Adrenal gland (tissue), 12 donors: ENCODE data around the gene RAPGEF2. TPM values are rescaled to one million over a fixed set of nuclear protein-coding genes. Genes with fewer than 3 reads are reported as not detected.

Experiments used
- DNase-seq, 7 donors: peaks; one replicate each; pipeline ENCODE4 v3.0.0-alpha.2; 2019 to 2020
- H3K27ac ChIP-seq, 5 donors: fragments of 200-600 bp; sonication (generic) in 4 of 5; 1 replicate in 3 of 5; 2 replicates in 2 of 5; pipeline versions ENCODE4 v1.5.1 to v1.8.0; 2016 to 2020; ENCODE audit warnings: mild to moderate bottlenecking in 1 of 5
- H3K27me3 ChIP-seq: fragments of 200-600 bp; 2 replicates; pipeline ENCODE4 v1.8.0; 2021
- H3K36me3 ChIP-seq, 2 donors: fragments of 200-600 bp; replicated peaks in 1 of 2; 1 replicate in 1 of 2; 2 replicates in 1 of 2; pipeline versions ENCODE4 v1.5.1 to v1.8.0; 2018 to 2022
- H3K4me1 ChIP-seq, 2 donors: fragments of 200-600 bp; replicated peaks in 1 of 2; 1 replicate in 1 of 2; 2 replicates in 1 of 2; pipeline versions ENCODE4 v1.5.1 to v1.8.0; 2018 to 2021
- H3K4me3 ChIP-seq, 4 donors: fragments of 200-600 bp; sonication (generic) in 3 of 4; one replicate each; pipeline ENCODE4 v1.5.1; 2016 to 2018
- H3K9me3 ChIP-seq, 3 donors: fragments of 200-600 bp; sonication (generic) in 1 of 3; replicated peaks in 1 of 3; 1 replicate in 2 of 3; 2 replicates in 1 of 3; pipeline versions ENCODE4 v1.5.1 to v1.8.0; 2016 to 2021
- POLR2A ChIP-seq, 2 donors: fragments of 450-650 bp; IDR thresholded peaks; one replicate each; pipeline ENCODE4 v1.6.1; 2017; ENCODE audit warnings: antibody characterized with exemption in 2 of 2, mild to moderate bottlenecking in 2 of 2, moderate library complexity in 1 of 2
- WGBS, 4 donors: extraction: QIAGEN DNeasy Blood & Tissue Kit in 2 of 4; methylation state at CpG; one replicate each; pipeline versions ENCODE4 v1.1.5 to v1.1.7; 2013 to 2017; 5-methylcytosine and 5-hydroxymethylcytosine counted together
- intact Hi-C, 2 donors: fragments of 100-400 bp; cut with DNase I; formaldehyde crosslinking; loops; one replicate each; pipeline versions ENCODE4 v1.14.1 to v1.15.0; 2022 to 2023
- polyA plus RNA-seq, 3 donors: library from polyadenylated mRNA; stranded (reverse); fragments of 200-250 nt in 2 of 3; fragments of 350-450 nt in 1 of 3; fragmentation: Illumina TruSeq in 1 of 3; extraction: RNeasy Lipid Tissue Mini Kit (QIAGEN cat#74804) in 1 of 3; gene quantifications; one replicate each; pipeline ENCODE4 v1.2.3, GENCODE V29; 2013 to 2014
- total RNA-seq, 9 donors: library from RNA; depleted of rRNA in 4 of 9; stranded (reverse); fragments of >200 nt in 4 of 9; fragments of 120-200 nt in 1 of 9; fragmentation: NEBNext Ultra II Directional in 1 of 9; extraction: Animal tissue kit (Norgen Biotek cat#: 25700) in 1 of 9; gene quantifications; one replicate each; pipeline versions ENCODE4 v1.1.0 to v1.2.4, GENCODE V29; 2013 to 2023
- TF ChIP-seq, protein P1 (sequence below), 6 experiments: fragments of 450-650 bp in 4 of 6; fragments of 200-600 bp in 2 of 6; sonication (generic) in 1 of 6; IDR thresholded peaks; 1 replicate in 5 of 6; 2 replicates in 1 of 6; pipeline versions ENCODE4 v1.5.1 to v1.8.0; 2016 to 2021; ENCODE audit warnings: antibody characterized with exemption in 6 of 6, mild to moderate bottlenecking in 2 of 6, moderate library complexity in 1 of 6
- donor health status: healthy with polysubstance abuse.
- donor health status: Bipolar disorder and iron deficiency.
- donor health status: DM: yes; HTN: yes; CAD: no.
- donor health status: DM: no; HTN: no; CAD: no.
- donor health status: DM: no; HTN: no; CAD: no.
- donor health status: DM: yes; HTN: yes; CAD: no.

RAPGEF2 gene
- total and polyA plus RNA-seq, 12 donors: 5.2 to 53.9 (median 25.3) TPM

DNA sequence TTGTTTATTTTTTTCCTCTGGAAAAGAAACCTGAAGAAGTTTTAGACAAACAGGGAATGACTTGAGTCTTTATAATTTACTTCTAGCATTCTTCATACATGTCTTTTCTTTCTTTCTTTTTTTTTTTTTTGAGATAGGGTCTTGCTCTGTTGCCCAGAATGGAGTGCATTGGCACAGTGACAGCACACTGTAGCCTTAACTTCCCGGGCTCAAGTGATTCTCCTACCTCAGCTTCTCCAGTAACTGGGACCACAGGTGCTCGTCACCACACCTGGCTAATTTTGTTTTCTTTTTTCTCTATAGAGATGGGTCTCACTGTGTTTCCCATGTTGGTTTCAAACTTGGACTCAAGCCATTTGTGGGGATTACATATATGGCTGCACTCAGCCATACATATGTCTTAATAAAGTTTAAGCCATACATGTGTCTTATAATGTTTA is 71.8 kb downstream of the RAPGEF2 start:
- no peak overlapping the region for H3K4me3 ChIP-seq
- WGBS, 4 donors: 75 to 80% (median 78%) methylated on average over 2 of the region's 2 CpGs
- no peak for TF ChIP-seq POLR2A (IDR thresholded peaks at IDR 0.05)
- TF ChIP-seq, protein P1, sequence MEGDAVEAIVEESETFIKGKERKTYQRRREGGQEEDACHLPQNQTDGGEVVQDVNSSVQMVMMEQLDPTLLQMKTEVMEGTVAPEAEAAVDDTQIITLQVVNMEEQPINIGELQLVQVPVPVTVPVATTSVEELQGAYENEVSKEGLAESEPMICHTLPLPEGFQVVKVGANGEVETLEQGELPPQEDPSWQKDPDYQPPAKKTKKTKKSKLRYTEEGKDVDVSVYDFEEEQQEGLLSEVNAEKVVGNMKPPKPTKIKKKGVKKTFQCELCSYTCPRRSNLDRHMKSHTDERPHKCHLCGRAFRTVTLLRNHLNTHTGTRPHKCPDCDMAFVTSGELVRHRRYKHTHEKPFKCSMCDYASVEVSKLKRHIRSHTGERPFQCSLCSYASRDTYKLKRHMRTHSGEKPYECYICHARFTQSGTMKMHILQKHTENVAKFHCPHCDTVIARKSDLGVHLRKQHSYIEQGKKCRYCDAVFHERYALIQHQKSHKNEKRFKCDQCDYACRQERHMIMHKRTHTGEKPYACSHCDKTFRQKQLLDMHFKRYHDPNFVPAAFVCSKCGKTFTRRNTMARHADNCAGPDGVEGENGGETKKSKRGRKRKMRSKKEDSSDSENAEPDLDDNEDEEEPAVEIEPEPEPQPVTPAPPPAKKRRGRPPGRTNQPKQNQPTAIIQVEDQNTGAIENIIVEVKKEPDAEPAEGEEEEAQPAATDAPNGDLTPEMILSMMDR (IDR thresholded peaks at IDR 0.05): no peak
- no peaks in the 10 kb centered on the region for H3K36me3 ChIP-seq
- no peaks in the 10 kb centered on the region for H3K9me3 ChIP-seq
- H3K27ac ChIP-seq: no peak overlapping the region
- H3K4me1 ChIP-seq: peaks cover 0 to 19% of the 10 kb centered on the region in 2 donors
- no peaks in the 10 kb centered on the region for H3K27me3 ChIP-seq
- intact Hi-C loops: loop anchor here (10.0 kb wide), 2 partner anchors 70 to 320 kb away; partner anchors contain the start of gene RAPGEF2 (in 2 of the 2)
- DNase-seq: no peak

GRCh38 chr4:159175085-159175988 is 72.5 kb downstream of the RAPGEF2 start:
- 8 to 16% (median 13%) methylated on average over 14 of the region's 14 CpGs for WGBS, 4 donors
- peak overlapping the region in 1 of 4 donors; percentile 3 for H3K4me3 ChIP-seq
- intact Hi-C loops: loop anchor here (10.0 kb wide), 2 partner anchors 71 to 321 kb away; partner anchors contain the start of gene RAPGEF2 (in 2 of the 2)

DNA sequence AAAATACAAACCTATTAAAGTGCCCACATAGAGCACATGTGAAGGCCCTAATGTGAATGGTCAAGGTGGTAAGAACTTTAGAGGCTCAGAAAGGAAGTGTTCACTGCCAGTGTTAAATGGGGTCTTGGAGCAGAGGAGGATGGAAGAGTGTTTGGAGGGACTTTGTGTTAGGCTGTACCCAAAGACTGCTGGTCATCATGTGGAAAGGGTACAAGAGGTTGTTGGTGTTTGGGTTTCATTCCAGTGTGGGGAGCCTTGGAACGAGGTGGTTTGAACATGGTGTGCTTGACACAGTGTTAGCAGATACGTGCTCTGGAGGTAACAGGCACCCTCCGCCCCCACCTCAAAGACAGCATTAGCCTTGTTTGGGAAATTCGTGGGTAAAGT is 73.1 kb downstream of the RAPGEF2 start:
- WGBS, 4 donors: 61 to 78% (median 67%) methylated on average over 4 of the region's 4 CpGs

More at GRCh38 chr4:159175085-159175988, 72.5 kb downstream of the RAPGEF2 start:
- no peaks in the 10 kb centered on the region for H3K27me3 ChIP-seq
- no peak for TF ChIP-seq POLR2A (IDR thresholded peaks at IDR 0.05)
- TF ChIP-seq, protein P1 (IDR thresholded peaks at IDR 0.05): peak; percentile 78 to 91 (median 86)
- H3K4me1 ChIP-seq: peaks cover 0 to 19% of the 10 kb centered on the region in 2 donors
- H3K9me3 ChIP-seq: no peaks in the 10 kb centered on the region
- H3K27ac ChIP-seq: no peak overlapping the region
- no peaks in the 10 kb centered on the region for H3K36me3 ChIP-seq
- peak; percentile 56 to 82 (median 71) for DNase-seq

More for the DNA sequence above, 73.1 kb downstream of the RAPGEF2 start:
- Histone ChIP-seq H3K27me3 (no peaks in the 10 kb centered on the region), H3K4me1 (peaks cover 0 to 20% of the 10 kb centered on the region in 2 donors), H3K4me3 (no peak overlapping the region), H3K36me3 (no peaks in the 10 kb centered on the region), H3K9me3 (no peaks in the 10 kb centered on the region), H3K27ac (no peak overlapping the region)
- DNase-seq: no peak
- intact Hi-C loops: loop anchor here (10.0 kb wide), 2 partner anchors 71 to 321 kb away; partner anchors contain the start of gene RAPGEF2 (in 2 of the 2)
- TF ChIP-seq, protein P1 (IDR thresholded peaks at IDR 0.05): no peak
- no peak for TF ChIP-seq POLR2A (IDR thresholded peaks at IDR 0.05)
